Posterior cingulate gyrus (tissue), 11 donors: Measurements from ENCODE around the gene GPX6.
"Not testable (repeated sequence)": the region's sequence is repeated elsewhere in the genome, so short reads cannot be mapped to it uniquely, and the experiment has no call there.

Experiments used
- DNase-seq, 10 donors: peaks; one replicate each; pipeline versions ENCODE4 v3.0.0 to v3.0.0-alpha.2; 2020 to 2021; ENCODE audit warnings: mixed read lengths in 3 of 10
- intact Hi-C: fragments of 100-400 bp; cut with DNase I; formaldehyde crosslinking; loops from one replicate; pipeline ENCODE4 v1.15.1; 2023

Gene GPX6, protein sequence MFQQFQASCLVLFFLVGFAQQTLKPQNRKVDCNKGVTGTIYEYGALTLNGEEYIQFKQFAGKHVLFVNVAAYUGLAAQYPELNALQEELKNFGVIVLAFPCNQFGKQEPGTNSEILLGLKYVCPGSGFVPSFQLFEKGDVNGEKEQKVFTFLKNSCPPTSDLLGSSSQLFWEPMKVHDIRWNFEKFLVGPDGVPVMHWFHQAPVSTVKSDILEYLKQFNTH

GRCh38 chr6:28515676-28516075, at the start of gene GPX6:
GPX6 (minus strand) TSS chr6:28515793; CDS start chr6:28515743, 50 bp downstream.
- intact Hi-C loops = no loop called here

DNA sequence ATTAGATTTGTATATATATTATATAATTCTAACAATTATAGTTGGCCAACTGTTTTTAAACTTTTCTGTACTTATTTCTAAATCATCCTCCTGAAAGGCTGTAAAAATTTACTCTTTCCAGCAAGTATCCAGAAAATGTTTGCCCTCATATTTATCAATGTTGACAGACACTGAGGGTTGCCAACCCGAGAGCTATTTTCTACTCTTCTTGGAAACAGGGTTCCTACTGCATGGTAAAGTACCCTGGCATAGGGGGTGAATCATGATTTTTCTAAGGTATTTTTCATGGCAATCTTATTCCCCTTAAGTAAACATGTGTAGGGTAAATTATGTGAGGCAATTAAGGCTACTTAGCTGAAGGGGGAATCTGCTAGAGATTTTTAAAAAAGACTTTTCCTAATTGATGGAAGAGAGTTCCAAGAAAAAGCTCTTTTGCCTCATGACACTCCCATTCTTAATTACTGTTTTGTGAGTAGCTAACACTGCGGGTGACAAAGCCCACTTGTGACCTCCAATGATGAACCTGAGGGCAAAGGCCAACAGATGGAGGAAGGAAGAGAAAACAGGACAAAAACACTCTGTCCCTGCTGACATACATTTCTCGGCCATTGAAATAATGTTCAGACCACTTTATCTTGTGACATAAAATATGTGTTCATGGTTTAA, 48.0 kb upstream of the GPX6 start:
- intact Hi-C loops = no loop called here
- DNase-seq = no peak

More at GRCh38 chr6:28515676-28516075, at the start of gene GPX6:
- no peak for DNase-seq

GRCh38 chr6:28558629-28559028, 43.0 kb upstream of the GPX6 start:
- intact Hi-C loops = no loop called here
- DNase-seq = no peak

- intact Hi-C loops = no loop called here
- no peak for DNase-seq
These were observed 39.5 kb upstream of the GPX6 start for GRCh38 chr6:28555136-28555535.

DNA sequence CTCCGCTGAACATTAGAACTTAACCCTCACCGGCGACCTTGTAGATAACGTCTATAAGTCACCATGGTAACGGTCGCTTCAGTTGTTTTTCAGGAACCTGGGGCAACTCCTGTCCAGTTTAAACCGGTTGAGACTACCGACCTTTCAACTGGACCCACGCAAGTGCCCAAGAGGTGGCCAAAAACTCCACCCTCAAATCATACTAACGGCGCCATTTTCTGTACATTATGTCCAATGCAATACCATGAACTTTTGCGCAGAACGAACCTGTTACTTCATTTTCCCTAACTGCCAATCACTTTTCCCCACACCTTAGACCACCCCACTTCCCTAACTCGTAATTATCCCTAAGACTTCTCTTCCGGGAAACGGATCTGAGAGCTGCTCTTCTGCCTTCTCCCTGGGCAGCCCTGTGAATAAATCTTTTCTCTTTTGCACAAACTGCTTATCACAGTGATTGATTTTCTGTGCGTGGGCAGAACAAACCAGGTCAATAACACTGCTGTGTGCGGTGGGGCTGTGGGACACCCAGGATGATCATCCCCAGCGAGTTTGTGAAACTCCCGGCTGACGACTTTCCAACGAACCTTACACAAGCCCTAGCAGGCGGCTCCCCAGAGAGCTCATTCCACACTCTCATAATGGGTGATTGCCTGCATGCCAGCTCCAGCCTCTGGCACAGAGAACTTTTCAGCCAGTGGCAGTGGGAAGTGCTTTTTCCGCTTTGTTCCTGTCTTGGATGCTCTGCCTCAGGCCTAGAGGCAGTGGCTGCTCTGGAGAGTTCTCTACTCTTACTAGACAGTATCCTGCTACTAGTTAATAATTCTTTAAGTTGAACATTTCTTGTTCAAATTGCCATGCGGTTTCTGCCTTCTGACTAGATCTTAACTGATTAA, 38.6 kb upstream of the GPX6 start:
- no peak for DNase-seq
- intact Hi-C loops = no loop called here

- intact Hi-C loops = no loop called here
- no peak for DNase-seq
These were observed 37.9 kb upstream of the GPX6 start for GRCh38 chr6:28553384-28553985.

- intact Hi-C loops = no loop called here
- DNase-seq = no peak
These were observed 36.5 kb upstream of the GPX6 start for GRCh38 chr6:28551891-28552666.

- DNase-seq, intact Hi-C loops: not testable (repeated sequence)
These were observed 31.4 kb upstream of the GPX6 start for GRCh38 chr6:28547003-28547402.

GRCh38 chr6:28545955-28546354, 30.4 kb upstream of the GPX6 start:
- DNase-seq = no peak
- intact Hi-C loops = no loop called here

DNA sequence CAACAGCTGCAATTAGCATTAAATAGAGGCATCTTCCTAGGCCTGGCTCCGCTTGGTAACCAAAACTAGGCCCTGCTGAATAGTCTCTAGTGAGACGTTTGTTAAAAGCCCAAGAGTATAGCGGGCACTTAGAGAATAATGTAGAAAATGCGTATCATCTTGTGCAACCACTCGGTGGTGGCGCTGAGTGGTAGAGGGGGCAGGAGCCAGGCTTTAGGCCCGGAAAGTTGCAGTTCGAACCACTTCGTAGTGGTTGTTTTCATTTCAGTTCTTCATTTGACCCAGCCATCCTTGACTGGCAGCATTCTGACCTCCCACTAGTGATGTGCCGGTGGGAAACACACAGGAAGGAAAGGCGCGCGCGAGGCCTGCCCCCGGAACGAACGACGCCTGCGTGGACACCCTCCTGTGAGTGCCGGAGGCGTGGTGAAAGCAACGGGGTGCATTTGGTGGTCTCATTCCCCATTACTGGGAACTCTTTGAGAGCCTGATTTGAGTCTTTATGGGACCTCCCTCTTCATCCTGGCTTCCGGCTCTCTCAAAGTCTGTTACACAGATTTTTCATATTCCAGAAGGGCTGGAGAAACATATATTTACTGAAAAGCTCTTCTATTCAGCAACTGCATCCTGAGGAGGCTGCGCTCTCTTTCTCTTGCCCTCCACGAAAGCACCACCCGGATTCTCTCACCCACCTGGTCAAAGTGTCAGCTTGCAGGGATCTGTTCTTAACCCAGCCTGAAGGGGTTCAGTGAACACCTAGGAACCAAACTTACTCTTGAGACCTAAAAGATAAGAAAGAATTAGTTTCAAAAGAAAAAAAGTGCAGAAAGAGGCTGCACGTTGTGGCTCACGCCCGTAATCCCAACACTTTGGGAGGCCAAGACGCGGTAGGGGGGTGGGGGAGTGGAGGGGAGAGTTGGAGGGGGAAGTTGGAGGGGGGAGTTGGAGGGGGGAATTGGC, 28.3 kb upstream of the GPX6 start:
- intact Hi-C loops = no loop called here
- DNase-seq = peak in 2 of 10 donors; percentile 76 to 83

- intact Hi-C loops = no loop called here
- no peak for DNase-seq
These were observed 27.1 kb upstream of the GPX6 start for GRCh38 chr6:28542440-28543296.

GRCh38 chr6:28541996-28542395, 26.4 kb upstream of the GPX6 start:
- DNase-seq = no peak
- intact Hi-C loops = no loop called here

DNA sequence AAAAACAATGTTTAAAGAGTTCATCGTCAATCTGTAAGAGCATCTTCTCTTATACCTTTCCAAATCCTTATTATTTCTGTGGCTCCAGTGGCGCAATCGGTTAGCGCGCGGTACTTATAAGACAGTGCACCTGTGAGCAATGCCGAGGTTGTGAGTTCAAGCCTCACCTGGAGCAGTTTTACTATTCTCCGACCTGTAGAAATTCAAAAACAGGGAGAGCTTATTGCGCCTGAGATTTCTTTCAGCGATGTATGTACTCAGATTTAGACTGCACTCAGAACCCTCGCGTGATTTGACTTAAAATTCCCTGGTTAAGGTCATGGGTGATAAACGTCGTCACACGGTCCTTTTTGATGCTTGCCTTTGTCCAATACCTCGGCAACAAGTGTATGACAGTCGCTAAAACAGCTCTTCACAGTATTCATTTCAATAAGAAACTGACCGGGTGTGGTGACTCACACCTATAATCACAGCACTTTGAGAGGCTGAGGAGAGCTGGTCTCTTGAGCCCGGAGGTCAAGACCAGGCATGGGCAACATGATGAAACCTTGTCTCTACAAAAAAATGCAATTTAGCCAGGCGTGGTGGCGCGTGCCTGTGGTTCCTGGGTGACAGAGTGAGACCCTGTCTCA, 22.0 kb upstream of the GPX6 start:
- intact Hi-C loops = no loop called here

DNA sequence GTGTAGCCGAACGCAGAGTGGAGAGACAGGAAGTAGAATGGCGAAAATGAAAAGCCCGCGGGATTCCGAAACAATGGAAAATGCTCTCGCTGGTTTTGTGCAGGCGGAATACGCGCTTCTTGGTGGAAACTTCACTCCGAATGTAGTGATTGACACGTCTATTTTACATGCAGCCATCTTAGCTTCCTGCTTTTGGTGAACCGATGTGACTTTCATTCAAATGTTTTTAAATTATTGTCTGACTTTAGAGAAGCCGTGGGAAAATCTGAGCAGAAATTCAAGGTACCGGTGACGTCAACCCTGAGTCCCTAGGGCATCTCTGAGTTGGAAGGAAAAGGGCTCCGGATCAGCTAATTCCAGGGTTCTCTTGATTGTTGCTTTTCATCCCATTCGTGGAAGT, 21.5 kb upstream of the GPX6 start:
- intact Hi-C loops = no loop called here

More for the DNA sequence above, 22.0 kb upstream of the GPX6 start:
- no peak for DNase-seq

DNA sequence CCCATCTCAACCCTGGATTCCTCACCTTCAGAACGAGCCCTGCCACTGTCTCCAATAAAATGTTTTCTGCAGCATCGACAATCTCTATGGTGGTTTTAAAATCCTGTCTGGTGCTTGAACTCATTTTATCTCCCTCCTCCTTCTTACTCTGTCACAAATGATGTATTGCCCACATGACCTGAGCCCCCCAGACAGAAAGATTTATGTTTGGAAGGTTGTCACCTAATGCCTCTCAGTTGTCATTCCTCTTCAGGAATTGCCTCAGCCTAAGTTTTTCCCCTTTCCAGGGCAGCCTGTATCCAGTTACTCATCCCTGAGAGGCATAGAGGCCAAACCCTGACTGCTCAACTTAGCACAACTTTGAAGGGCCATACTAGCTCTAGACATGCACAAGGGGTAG, 19.3 kb upstream of the GPX6 start:
- intact Hi-C loops = no loop called here
- DNase-seq = no peak

More for the DNA sequence above, 21.5 kb upstream of the GPX6 start:
- no peak for DNase-seq

- intact Hi-C loops = no loop called here
- no peak for DNase-seq
These were observed 18.7 kb upstream of the GPX6 start for GRCh38 chr6:28534306-28534705.

DNA sequence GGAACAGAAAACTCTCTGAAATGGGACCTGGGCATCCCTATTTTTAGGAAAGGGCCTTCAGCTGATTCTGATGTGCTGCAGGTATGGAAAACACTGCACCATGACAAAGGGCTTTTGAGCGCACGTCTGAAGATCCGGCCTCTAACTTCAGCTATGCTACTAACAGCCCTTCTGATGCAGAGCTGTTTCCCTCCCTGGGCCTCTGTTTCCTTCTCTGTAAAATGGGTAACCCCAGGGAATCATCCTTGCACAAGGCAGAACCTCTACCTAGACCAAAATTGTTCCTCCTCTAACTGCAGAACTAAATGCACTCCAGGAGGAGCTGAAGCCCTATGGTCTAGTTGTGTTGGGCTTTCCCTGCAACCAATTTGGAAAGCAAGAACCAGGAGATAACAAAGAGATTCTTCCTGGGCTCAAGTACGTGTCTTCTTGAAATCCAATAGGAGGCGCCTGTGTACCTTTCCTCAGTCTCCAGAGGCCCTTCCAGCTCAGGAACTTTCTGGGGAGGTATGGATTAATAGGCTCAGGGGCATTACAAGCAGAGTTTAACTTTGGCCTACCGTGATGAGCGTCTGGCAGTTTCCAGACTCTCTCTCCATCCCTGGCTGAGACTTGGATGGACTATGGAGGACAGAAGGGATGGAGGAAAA, 16.0 kb upstream of the GPX6 start:
- intact Hi-C loops = no loop called here
- DNase-seq = no peak
